ENCODE results near the gene RBPJ.

The RBPJ gene

DNA sequence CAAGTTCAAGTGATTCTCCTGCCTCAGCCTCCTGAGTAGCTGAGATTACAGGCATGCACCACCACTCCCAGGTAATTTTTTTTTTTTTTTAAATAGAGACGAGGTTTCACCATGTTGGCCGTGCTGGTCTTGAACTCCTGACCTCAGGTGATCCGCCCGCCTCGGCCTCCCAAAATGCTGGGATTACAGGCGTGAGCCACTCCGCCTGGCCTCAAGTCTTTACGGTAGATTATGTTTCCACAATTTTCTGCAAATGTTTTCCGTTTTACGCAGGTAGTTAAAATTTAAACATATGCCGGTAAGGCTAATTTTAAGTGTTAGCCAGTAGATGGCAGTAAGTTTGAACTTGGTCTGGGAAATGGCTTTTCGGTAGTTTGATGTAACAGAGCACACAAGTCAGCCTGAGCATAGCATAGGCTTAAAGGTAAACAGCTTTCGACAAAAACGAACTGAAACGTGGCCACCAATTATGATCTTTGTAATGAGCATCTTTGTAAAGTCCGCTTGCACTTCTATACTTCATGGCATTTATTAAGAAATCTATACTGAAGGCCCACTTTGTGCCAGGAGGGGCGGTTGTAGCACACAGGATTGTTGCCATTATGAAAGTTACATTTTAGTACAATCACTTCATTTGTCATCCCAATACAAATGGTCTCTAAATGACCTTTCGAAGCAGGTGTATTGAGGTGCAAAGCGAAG lies 138.4 kb downstream of the RBPJ start:
- DNase-seq (ENCODE audit: low read depth, low spot score) = peak; percentile 29

DNA sequence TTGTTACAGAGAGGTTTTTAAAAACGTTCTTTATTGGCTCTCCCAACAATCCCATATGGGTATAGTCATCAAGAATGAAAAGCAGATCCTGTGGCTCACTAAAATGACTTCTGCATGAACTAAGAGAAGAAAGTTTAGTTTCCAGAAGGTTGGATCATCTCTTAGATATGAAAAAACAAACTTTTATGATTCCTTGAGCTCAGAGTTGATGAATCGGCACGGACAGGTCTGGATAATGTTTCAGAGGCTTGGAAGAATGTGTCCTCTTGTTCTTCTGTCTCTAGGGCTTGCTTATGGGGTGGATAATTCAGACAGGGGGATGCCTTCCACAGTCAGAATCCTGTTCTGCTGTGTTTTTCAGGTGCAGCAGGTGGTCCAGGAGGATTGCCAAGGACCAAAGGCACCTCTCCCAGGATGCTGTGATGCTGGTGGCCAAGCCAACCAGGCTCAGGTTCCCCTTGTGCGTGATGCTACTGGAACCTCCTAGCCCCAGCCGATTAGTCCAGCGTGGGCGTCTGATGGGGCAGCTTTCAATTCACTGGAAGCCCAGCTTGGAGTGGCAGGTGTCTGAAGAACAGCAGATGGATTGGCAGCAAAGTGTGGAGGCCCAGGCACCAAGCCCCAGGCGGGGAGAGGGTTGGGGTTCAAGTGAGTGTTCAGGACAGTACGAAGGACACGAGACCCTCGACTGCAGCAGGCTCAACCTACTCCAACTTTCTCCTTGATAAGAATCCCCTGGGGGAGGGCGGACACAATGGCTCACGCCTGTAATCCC lies 139.1 kb downstream of the RBPJ start:
- no peak for DNase-seq (ENCODE audit: low read depth, low spot score)

DNA sequence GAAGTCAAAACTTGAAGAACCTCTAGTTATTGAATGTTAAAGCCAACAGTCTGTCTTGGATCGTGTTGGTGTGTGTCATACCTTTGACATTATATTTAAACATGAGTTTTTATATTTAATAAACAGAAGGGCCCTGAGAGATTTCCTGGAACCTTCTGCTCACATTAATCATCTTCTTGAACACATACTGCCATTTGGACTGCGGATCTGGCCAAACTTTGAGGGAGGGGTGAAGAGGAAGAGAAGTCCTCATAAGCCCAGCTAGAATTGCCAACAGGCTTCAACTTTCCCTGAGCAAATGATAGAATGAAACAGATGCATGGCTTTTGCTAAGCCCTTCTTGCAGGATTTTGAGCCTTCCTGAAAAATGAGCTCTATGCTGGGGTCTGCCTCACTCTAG lies 142.1 kb downstream of the RBPJ start:
- DNase-seq (ENCODE audit: low read depth, low spot score) = no peak

DNA sequence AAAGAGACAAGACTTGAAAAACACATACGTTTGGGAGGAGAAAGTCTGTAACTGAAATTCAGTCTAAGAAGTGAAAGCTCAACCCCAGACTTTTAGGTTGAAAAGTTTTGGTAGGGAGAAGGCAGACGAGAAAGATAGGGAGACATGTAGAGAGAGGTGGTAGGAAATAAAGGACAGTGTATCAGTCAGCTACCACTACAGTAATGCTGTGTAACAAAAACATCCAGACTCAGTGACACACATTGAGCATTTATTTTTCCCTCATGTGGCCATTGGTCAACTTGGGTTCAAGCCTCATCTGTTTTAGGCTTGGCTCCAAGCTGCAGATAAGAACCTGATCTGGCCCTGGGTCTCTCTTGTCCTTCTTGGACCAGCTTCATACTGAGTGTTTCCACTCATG lies 142.6 kb downstream of the RBPJ start:
- no peak for DNase-seq (ENCODE audit: low read depth, low spot score)

DNA sequence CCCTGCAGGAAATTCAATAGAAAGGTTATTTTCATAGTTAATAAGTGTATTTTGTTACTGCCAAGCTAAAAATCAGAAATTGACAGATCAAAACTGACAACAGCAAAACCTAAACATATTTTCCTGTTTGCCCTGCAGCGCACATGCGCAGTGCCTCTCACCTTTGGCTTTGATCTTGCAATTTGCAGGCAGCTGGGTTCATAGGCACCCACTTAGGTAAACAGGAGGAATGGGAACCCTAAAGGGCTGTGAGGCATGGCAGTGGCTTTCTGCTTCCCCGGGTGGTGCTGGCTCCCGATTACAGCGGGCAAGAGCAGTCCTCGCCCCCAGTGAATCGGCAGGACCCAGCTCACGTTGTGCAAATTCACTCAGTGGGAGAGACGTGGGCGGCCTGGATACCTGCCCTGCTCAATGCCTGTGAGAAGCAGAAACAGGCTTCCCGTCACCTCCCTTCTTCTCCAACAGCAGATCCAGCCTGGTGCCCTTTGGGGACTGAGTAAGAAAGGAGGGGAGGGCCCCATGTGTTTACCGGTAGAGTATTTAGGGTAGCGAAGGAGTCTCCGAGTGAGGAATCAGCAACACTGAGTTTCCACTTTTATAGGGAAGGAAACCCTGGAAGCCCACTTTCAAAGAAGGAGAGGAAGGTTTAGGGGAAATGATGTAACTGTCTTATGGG lies 143.7 kb downstream of the RBPJ start:
- no peak for DNase-seq (ENCODE audit: low read depth, low spot score)

DNA sequence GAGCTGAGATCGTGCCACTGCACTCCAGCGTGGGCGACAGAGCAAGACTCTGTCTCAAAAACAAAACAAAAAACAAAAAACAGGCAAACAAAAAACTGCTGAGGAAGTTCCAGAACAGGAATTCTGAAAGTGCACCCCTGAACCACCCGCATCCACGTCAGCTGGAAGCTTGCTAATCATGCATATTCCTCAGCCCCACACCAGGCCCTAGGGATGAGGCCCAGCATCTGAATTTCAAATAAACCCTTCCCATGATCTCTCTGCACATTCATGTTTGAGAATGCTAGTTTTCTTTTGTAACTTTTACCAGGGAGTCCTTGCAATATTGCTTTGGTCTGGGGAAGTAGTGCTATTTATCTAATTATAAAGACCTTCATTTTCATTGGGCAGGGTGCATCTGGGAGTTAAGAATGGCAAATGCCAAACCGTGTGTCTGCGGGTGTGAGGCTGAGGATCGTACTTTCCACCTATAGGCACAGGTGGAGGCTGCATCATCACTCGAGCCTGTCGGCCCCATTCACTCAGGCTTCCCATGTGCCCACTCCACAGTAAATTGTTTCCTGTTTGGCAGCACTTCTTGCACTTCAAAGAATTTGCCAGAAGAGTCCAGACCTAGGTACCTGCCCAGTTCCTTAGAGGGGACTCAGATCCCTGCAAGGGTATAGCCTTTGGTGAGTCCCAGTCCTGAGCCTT lies 145.9 kb downstream of the RBPJ start:
- DNase-seq (ENCODE audit: low read depth, low spot score) = no peak

DNA sequence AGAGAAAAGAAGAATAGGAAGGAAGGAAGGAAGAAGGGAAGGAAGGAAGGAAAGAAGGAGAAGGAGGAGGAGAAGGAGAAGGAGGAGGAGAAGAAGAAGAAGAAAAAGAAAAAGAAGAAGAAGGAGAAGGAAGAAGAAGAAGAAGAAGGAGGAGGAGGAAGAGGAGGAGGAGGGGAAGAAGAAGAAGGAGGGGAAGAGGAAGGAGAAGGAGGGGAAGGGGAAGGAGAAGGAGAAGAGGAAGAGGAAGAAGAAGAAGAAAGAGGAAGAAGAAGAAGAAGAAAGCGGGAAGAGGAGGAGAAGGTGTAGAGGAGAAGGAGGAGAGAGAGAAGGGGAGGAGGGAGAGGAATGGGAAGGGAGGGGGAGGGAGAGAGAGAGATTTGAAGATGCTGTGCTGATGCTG lies 146.9 kb downstream of the RBPJ start:
- DNase-seq (ENCODE audit: low read depth, low spot score) = no peak

DNA sequence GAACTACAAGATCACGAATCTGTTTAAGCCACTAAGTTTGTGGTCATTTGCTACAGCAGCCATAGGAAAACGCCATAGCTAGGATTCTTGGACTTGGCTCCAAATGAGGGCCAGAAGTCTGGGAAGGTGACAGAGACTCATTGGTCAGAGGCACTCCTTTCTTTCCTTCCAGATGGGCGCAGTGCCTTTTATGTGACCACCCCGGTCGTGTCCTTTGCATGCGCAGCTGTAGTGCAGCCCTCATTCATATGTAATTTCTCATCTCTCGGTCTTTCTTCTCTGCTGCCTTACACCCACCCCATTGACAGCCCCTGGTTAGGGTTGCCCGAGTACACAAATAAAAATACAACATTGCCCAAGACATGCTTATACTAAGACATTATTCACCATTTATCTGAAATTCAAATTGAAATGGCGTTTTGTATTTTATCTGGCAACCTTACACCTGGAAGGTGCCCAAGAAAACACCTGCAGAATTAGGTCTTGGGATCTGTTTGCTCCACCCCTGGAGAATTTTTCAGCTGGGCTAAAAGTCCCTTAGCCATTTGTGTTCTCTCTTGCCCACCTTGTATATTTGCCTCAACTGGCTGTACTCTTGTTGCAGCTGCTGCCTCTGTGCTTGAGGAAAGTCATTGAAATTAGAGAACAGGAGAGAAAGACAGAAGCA lies 147.6 kb downstream of the RBPJ start:
- no peak for DNase-seq (ENCODE audit: low read depth, low spot score)

DNA sequence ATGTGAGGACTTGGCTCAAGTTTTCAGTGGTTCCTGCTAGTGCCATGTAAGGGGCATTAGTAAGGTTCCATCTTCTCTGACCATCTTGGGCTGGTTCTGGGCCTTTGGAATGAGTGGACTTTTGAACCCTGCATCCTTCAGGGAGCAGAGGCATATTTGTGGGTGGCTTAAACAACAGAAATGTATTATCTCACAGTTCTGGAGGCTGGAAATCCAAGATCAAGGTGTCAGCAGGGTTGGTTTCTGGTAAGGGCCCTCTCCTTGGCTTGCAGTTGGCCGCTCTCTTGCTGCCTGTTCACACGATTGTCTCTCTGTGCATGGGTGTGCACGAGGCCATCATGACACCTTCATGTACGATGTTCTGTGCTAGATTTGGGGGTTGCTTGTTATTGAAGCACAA lies 148.2 kb downstream of the RBPJ start:
- no peak for DNase-seq (ENCODE audit: low read depth, low spot score)

DNA sequence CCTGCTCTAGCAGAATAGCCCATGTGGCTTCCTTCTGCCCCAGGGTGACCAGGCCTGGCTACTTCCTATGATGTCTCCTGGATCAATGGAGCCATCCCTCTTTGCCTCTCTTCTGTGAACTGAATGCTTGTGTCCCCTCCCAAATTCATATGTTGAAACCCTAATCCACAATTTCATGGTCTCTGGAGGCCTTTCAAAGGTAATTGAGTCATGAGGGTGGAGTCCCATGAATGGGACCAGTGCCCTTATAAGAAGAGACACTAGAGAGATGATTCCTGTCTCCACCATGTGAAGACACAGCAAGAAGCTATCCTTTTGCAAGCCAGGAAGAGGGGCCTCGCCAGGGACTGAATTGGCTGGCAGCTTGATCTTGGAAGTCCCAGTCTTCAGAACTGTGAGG lies 151.1 kb downstream of the RBPJ start:
- no peak for DNase-seq (ENCODE audit: low read depth, low spot score)

DNA sequence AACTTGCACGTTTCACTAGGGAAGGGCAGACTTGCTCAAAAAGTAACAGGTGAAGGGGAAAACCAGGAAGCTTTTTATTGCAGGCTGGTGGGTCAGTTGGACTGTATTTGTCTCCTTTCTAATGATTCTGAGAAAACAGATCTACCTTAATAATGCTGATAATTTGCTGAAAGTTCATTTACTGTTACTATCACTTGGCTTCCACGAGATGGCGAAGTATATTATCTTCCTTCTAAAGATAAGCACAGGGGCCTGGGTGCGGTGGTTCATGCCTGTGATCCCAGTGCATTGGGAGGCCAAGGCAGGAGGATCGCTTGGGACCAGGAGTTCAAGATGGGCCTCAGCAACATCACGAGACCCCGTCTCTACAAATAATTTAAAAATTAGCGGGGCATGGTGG lies 153.1 kb downstream of the RBPJ start:
- DNase-seq (ENCODE audit: low read depth, low spot score) = no peak

DNA sequence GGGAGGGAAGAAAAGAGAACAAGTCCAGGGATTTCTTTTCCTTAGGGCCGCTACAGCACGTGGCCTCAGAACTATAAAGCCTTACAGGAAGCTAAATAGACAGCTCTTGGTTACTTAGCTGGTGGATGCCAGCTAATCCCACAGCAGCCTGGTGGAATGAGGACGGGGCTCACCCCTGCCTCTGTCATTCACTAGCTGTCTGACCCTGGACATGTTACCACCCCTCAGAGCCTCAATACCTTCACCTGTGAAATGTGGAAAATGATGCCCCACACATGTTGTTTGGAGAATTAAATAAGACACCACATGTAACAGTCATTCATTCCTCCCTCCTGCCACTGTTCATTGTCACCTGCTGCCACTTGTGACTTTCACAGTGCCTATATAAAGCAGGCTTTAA lies 153.7 kb downstream of the RBPJ start:
- DNase-seq (ENCODE audit: low read depth, low spot score) = no peak

DNA sequence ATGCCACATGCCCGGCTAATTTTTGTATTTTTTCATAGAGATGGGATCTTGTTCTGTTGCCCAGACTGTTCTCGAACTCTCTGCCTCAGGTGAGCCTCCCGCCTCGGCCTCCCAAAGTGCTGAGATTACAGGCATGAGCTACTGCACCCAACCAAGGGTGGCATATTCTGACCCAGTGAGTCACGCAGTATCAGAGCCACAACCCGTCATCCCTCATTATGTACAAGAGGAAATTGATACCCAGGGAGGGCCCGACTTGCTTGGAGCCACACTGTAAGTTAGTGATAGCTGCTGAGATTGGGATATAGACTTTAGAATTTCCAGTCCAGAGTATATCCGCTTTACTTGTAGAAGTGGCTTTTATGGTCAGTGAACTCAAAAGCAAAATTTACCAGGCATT lies 154.9 kb downstream of the RBPJ start:
- no peak for DNase-seq (ENCODE audit: low read depth, low spot score)

DNA sequence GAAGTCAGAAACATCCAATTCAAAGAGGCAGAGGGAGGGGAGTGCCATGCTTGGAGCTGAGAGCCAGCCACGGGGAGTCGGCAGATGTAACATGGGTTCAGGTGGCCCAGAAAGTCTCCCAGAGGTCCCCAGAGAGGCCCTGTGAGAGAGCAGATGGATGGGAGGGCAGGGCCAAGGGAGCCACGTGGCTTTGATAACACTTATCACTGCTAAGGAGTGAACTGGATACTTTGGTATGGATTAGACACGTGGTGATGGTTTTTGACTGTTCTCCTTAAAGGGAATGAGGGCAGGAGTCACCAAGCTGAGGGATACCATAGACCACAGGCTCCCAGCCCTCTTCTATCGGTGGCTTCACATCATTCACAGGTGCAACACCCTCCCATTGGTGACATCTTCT lies 155.7 kb downstream of the RBPJ start:
- no peak for DNase-seq (ENCODE audit: low read depth, low spot score)

DNA sequence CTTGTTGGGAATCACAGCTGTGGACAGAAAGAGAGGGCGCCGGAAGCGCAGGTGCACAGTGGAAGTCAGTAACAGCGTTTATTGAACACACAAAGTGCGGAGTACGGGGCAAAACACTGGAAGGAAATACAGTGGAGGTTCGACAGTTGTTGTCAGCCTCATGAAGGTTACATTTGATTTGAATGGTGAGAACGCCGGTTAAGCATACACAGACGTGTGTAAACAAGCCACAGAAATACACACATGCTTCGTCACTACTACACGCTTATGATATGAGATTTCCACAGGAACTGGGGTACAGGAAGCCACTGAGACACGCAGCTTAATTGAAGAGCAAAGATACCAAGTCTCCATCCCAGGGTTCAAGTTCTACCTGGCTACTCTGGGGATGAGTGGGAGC lies 157.5 kb downstream of the RBPJ start:
- no peak for DNase-seq (ENCODE audit: low read depth, low spot score)

DNA sequence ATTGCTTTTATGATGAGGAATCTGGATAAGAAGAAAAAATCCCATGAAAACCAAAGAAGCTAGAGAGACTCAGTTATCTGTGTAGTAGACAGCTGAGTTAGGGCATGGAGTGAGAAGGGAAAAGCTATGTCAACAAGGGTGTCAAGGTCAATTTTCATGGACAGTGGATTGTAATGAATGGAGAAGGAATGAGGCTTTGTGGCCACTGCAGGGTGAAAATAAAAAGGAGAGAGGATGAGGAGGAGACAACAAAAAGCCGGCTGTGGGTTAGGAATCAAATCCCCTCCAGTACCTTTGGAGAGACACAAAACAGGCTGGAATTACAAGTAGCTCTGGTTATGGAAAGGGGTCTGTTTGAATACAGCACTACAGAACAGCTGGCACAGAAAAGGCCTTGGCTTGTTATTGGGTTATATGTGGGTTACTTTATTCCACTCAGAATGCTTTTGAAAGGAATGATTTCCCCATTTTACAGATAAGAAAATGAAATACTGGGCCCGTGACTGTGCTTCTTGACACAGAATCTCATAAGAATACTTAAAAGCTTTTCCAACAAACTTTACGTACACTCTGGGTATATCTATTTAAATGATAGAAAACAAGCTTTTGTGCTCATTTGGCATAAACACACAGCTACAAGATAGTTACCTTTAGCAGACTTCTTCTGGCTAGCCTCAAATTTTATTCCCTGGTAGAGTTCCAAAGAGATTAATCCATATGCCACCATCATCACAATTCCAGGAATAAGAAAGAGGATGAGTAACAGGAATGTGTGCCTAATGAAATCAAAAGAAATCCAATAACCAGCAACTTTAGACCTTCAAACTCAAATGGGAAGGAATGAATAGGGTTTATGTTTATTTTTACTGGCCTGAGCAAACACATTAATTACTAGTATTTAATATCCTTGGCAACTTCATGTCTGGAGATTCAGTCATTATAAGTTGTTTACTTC lies 162.0 kb downstream of the RBPJ start:
- no peak for DNase-seq (ENCODE audit: low read depth, low spot score)

DNA sequence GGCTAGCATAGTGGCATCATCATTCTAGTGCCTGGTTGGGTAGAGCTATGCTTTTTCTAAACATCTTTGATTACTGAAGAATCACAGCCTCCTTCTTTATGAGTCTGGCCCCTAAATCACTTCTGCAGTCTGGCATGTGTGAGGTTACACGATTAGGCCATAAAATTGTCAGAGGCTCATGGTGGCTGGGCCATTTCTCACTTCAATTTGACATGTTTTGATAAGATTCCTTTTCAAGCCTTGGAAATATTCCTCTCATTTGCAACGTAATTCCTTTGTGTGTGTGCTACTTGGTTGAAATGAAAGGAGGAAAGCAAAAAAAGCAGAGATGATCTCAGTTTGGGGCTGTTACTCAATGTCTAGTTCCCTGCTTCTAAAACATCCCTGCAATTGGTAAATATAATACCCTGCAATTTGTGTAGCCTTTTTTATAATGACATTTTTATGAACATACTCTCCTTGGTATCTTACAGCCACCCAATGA lies 163.3 kb downstream of the RBPJ start:
- DNase-seq (ENCODE audit: low read depth, low spot score) = no peak

DNA sequence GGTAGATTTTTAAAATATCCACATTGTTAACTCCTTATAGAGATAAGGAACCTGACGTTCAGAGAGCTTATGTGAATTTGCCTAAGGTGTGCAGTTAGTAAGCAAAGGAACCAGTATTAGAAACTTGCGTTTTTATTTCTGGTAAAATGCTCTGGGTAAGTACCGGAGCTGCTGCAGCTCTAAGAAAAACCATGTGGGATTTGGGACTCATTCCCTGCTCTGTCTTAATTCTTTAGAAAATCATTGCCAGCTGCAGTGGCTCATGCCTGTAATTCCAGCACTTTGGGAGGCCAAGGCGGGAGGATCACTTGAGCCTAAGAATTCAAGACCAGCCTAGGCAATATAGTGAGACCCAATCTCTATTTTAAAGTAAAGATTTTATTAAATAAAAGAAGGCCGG lies 163.7 kb downstream of the RBPJ start:
- DNase-seq (ENCODE audit: low read depth, low spot score) = no peak

All from smooth muscle cell of the brain vasculature (primary cell).